A673 (cell line): ENCODE results near the gene RALA. TPM values are rescaled to one million over a fixed set of nuclear protein-coding genes. Genes with fewer than 3 reads are reported as not detected.
A peak's percentile ranks its signal among the peaks of the same experiment; 100 is the strongest.

Experiments used
- BruUV-seq: library from RNA; stranded (reverse); fragments of 400-500 nt; replicated peaks from 2 replicates; lab custom pipeline; 2021; lab: Mats Ljungman, UMichigan
- CTCF ChIA-PET: fragments of 300-600 bp; sonication (Branson Sonifier 250); formaldehyde crosslinking; loops from one replicate; lab custom pipeline; 2022; ENCODE audit warnings: antibody characterized with exemption; lab: Charles Lee
- POLR2A ChIA-PET: fragments of 300-600 bp; sonication (Branson Sonifier 250); formaldehyde crosslinking; loops from one replicate; lab custom pipeline; 2022; ENCODE audit warnings: antibody characterized with exemption; ENCODE audit not compliant: low non-redundant PET; lab: Charles Lee
- DNase-seq: peaks from one replicate; pipeline ENCODE4 v3.0.0-alpha.2; 2015; ENCODE audit warnings: low spot score
- H3K27ac ChIP-seq: fragments of 200-600 bp; sonication (generic); 2 replicates; pipeline ENCODE4 v1.5.1; 2016; ENCODE audit warnings: mixed run types, low read depth, mild to moderate bottlenecking, mixed read lengths, antibody characterized with exemption, low read length; ENCODE audit not compliant: poor library complexity, severe bottlenecking
- H3K27me3 ChIP-seq: fragments of 200-600 bp; sonication (generic); replicated peaks from 2 replicates; pipeline ENCODE4 v1.6.1; 2017; ENCODE audit warnings: mixed run types, low read depth, mild to moderate bottlenecking, mixed read lengths, antibody characterized with exemption, low read length; ENCODE audit not compliant: insufficient read depth, poor library complexity
- H3K36me3 ChIP-seq: fragments of 200-600 bp; sonication (generic); 2 replicates; pipeline ENCODE4 v1.6.1; 2016; ENCODE audit warnings: mixed run types, mild to moderate bottlenecking, mixed read lengths, antibody characterized with exemption, low read length; ENCODE audit not compliant: insufficient read depth, poor library complexity, severe bottlenecking
- H3K4me1 ChIP-seq: fragments of 200-600 bp; sonication (generic); 2 replicates; pipeline ENCODE4 v1.6.1; 2017; ENCODE audit warnings: mixed run types, mild to moderate bottlenecking, mixed read lengths, antibody characterized with exemption, low read length; ENCODE audit not compliant: insufficient read depth, poor library complexity, severe bottlenecking
- H3K4me3 ChIP-seq: fragments of 200-600 bp; sonication (generic); 2 replicates; pipeline ENCODE4 v1.5.1; 2016; ENCODE audit warnings: low read depth, mixed run types, mild to moderate bottlenecking, mixed read lengths, low read length; ENCODE audit not compliant: poor library complexity, severe bottlenecking
- H3K9me3 ChIP-seq: fragments of 200-600 bp; sonication (generic); 2 replicates; pipeline ENCODE4 v1.6.1; 2016; ENCODE audit warnings: mixed run types, low read depth, mild to moderate bottlenecking, mixed read lengths, antibody characterized with exemption, low read length; ENCODE audit not compliant: poor library complexity, severe bottlenecking
- EZH2 ChIP-seq: fragments of 200-600 bp; sonication (generic); IDR thresholded peaks from 2 replicates; pipeline ENCODE4 v1.6.1; 2017; ENCODE audit warnings: borderline replicate concordance, low read depth, mild to moderate bottlenecking, mixed read lengths, antibody characterized with exemption, low read length; ENCODE audit not compliant: poor library complexity, severe bottlenecking
- intact Hi-C: fragments of 100-400 bp; cut with micrococcal nuclease; formaldehyde crosslinking; loops from one replicate; pipeline ENCODE4 v1.10.0; 2022; ENCODE audit not compliant: unreplicated experiment
- total RNA-seq: library from RNA; stranded (reverse); gene quantifications from 2 replicates; pipeline ENCODE4 v1.2.3, GENCODE V29; 2021
- TF ChIP-seq, protein P1 (sequence below): fragments of 300-800, 200-600 bp; sonication (generic); conservative IDR thresholded peaks from 2 replicates; pipeline ENCODE4 v1.5.1; 2017; ENCODE audit warnings: low read depth, mild to moderate bottlenecking, antibody characterized with exemption, low read length, moderate library complexity, mixed read lengths

RALA gene
- total RNA-seq, 1 experiment from 2014 or later, result 33.9 TPM

DNA sequence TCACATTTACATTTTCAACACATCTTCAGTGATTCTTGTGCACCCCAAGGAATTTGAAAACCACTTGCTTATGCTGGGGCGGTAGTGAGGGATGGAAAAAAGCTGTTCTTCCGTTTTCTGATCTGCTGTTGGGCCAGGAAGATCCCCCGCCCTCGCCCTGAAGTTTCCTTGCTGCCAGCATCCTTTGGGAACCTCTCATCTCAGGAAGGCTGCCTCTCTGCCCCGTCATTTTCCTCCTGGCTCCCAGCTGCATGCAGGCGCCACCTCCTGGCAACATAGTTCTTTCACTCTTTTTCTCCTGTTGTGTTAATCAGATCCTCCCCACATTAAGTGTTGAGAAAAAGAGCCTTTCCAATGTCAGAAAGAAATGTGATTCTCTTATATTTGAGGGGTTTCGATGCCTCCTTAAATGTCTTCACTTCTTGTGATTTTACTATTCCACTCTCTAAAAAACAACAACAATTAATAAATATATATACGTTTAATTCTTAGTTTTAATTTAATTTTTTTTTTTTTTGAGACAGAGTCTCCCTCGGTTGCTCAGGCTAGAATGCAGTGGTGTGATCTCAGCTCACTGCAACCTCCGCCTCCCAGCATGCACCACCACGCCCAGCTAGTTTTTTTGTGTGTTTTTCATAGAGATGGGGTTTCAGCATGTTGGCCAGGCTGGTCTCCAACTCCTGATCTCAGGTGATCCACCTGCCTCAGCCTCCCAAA is 122.9 kb downstream of the RALA start:
- Histone ChIP-seq H3K27ac (no peak overlapping the region), H3K36me3 (no peaks in the 10 kb centered on the region), H3K9me3 (no peaks in the 10 kb centered on the region), H3K27me3 (no peaks in the 10 kb centered on the region), H3K4me3 (no peak overlapping the region), H3K4me1 (no peaks in the 10 kb centered on the region)
- ChIA-PET POLR2A (no interaction called here), CTCF (interaction anchor here (0.7 to 4.6 kb wide), 3 partner anchors 10 to 167 kb away, joined by 3 to 61 read pairs (median 3); no protein-coding TSS in a partner anchor)
- no TSS peak for BruUV-seq
- intact Hi-C loops, result loop anchor here (1.0 kb wide), 1 partner anchor 166 kb away; no protein-coding TSS in a partner anchor
- TF ChIP-seq, protein P1, sequence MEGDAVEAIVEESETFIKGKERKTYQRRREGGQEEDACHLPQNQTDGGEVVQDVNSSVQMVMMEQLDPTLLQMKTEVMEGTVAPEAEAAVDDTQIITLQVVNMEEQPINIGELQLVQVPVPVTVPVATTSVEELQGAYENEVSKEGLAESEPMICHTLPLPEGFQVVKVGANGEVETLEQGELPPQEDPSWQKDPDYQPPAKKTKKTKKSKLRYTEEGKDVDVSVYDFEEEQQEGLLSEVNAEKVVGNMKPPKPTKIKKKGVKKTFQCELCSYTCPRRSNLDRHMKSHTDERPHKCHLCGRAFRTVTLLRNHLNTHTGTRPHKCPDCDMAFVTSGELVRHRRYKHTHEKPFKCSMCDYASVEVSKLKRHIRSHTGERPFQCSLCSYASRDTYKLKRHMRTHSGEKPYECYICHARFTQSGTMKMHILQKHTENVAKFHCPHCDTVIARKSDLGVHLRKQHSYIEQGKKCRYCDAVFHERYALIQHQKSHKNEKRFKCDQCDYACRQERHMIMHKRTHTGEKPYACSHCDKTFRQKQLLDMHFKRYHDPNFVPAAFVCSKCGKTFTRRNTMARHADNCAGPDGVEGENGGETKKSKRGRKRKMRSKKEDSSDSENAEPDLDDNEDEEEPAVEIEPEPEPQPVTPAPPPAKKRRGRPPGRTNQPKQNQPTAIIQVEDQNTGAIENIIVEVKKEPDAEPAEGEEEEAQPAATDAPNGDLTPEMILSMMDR, result peak; percentile 87
- TF ChIP-seq EZH2, result no peak
- peak; percentile 86 for DNase-seq

DNA sequence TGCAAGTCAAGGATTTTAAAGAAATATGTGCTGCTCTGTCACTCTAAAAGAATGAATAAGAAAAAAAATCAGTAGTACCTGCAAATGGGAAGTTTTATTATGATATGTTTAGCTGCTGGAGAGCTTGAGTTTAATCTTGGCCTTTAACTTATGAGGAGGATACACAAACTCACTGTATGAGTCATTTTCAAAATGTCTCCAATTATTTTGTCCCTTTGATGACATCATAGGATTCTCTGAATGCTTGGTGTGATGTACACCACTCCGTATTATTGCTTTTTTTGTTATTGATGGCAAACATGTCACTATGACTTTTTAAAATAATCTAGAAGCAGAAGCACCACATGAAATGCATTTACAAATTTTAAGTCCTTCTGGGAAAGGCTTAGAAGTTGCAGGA is 125.8 kb downstream of the RALA start:
- POLR2A ChIA-PET, result no interaction called here
- no peaks in the 10 kb centered on the region for H3K27me3 ChIP-seq
- no peak for DNase-seq
- BruUV-seq, result no TSS peak
- no peaks in the 10 kb centered on the region for H3K9me3 ChIP-seq
- CTCF ChIA-PET, result interaction anchor here (4.6 kb wide), 1 partner anchor 170 kb away, joined by 61 read pairs; no protein-coding TSS in a partner anchor
- H3K36me3 ChIP-seq, result no peaks in the 10 kb centered on the region
- TF ChIP-seq, protein P1, result no peak
- no peak for TF ChIP-seq EZH2
- H3K4me1 ChIP-seq, result peaks cover 2% of the 10 kb centered on the region
- no peak overlapping the region for H3K4me3 ChIP-seq
- H3K27ac ChIP-seq, result no peak overlapping the region
- intact Hi-C loops, result no loop called here

DNA sequence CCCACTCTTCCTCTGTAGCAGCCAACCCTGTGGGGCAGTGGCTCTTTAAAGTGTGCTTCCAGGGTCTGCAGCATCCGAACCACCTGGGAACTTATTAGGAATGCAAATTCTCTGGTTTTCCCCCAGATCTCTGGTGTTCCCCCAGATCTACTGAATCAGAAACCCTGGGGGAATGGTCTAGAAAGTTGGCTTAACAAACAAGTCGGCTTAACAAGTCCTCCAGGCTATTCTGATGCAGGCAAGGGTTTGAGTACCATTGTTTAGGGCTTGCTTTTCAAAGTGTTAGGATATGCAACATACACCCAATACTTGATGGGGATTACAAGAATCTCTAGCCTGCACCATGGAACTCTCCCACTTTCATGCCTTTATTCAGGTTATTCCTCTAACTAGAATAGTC is 126.3 kb downstream of the RALA start:
- intact Hi-C loops, result no loop called here
- no peaks in the 10 kb centered on the region for H3K9me3 ChIP-seq
- H3K4me1 ChIP-seq, result peaks cover 8% of the 10 kb centered on the region
- no peak for DNase-seq
- H3K27ac ChIP-seq, result no peak overlapping the region
- TF ChIP-seq, protein P1, result no peak
- TF ChIP-seq EZH2, result no peak
- POLR2A ChIA-PET, result no interaction called here
- CTCF ChIA-PET, result interaction anchor here (4.6 kb wide), 1 partner anchor 170 kb away, joined by 61 read pairs; no protein-coding TSS in a partner anchor
- H3K27me3 ChIP-seq, result no peaks in the 10 kb centered on the region
- H3K36me3 ChIP-seq, result no peaks in the 10 kb centered on the region
- BruUV-seq, result no TSS peak
- no peak overlapping the region for H3K4me3 ChIP-seq
